HG02798 (cell line): Measurements from ENCODE around the gene LRRTM3.

Experiments used
- ATAC-seq: cut with Tn5 transposase; IDR thresholded peaks from one replicate; pipeline ENCODE4 v1.9.1; 2021; ENCODE audit warnings: mild to moderate bottlenecking; ENCODE audit not compliant: unreplicated experiment, poor library complexity

The LRRTM3 gene

DNA sequence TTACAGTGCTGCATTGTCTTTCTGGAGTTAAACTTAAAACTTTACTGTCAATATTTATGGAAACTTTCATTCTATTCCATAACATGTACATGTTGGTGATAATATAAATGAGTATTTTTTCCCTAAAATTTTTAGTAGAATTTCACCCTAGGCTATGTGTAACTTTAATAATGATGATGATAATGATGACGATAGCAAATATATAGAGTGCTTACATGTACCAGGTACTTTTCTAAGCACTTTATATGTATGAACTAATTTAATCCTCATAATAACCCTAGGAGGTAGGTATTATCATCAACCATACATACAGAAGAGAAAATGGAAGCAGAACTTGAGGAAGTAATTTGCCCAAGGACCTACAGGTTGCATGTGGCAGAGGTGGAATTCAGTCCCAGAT lies 85.6 kb downstream of the LRRTM3 start:
- no peak for ATAC-seq

DNA sequence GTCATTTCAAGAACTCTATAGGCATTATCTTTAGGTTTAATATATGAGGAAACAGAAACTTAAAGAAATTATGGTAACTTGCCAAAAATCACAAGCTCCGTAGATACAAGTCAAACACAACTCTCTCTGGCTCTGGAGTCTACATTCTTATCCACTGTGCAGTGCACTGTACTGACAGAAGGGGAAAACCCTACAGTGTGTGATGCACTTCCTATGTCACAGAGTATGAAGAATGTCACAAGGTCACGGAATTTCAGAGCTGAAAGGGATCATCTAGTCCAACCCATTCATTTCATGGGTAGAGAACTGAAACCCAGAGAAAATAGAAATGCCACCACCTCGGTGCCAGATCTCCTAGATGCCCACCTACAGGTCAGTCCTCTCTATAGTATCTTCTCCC lies 86.1 kb downstream of the LRRTM3 start:
- no peak for ATAC-seq

DNA sequence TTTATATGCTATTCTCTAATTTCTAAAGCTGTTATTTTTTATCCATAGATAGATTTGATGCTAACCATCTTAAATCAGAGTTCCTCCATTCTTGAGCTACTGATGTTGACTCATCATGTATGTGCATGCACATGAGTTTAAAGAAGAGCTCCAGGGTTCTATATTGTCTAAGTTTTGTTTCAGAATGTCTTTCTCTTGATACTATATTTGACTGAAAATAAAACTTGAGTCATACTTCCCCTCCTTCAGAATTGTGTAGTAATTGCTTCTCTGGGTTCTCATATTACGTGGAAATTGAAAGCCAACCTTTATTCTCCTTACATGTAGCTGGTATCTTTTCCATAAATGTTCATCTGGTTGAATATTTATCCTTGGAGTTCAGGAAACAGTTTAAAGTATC lies 89.4 kb downstream of the LRRTM3 start:
- ATAC-seq = no peak

DNA sequence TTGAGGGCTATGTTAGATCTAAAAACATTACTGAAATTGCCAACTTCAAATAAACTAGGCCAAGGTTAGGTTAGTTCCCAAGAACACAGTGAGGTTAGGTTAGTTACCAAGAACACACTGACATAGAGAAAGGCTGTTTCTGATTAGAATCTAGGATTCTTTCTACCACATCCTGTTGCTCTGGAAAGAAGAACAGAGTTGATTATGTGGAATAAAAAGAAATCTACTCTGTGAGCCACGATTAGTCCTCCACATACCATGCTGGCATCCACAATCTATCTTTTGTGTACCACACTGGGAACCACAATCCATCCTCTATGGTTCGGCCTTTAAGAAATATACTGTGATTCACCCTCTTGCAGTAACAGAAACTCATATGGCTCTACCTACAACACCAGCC lies 91.4 kb downstream of the LRRTM3 start:
- ATAC-seq = no peak

DNA sequence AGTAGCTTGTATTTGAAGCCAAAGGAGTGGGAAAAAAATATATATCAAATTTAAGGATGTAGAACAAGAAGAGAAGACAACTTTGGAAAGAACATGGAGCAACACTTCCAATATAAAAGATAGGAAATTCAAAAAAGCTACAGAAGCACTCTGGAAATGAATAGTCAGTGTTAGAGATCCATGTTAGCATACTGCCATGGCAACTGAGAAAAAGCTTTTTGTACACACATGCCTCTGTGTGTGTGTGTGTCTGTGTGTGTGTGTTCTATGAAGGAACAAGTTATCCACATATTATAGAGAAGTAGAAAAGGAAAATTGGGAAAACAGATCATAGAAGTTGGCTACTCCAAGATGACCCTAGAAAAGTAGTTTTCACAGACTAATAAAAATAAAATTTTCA lies 96.3 kb downstream of the LRRTM3 start:
- no peak for ATAC-seq

DNA sequence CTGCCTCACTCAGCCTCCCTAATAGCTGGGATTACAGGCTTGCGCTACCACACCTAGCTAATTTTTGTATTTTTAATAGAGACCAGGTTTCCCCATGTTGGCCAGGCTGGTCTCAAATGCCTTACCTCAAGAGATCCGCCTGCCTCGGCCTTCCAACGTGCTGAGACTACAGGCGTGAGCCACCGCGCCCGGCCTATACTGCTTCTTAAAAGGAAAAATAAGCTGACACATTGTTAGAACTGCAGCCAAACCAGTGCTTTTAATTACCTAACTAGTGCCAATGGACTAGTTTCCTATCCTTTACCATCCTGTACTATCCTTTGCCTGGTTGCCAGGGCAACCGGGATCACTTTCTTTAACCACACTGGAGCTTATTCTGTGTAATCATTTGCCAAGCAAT lies 108.0 kb downstream of the LRRTM3 start:
- ATAC-seq = no peak

DNA sequence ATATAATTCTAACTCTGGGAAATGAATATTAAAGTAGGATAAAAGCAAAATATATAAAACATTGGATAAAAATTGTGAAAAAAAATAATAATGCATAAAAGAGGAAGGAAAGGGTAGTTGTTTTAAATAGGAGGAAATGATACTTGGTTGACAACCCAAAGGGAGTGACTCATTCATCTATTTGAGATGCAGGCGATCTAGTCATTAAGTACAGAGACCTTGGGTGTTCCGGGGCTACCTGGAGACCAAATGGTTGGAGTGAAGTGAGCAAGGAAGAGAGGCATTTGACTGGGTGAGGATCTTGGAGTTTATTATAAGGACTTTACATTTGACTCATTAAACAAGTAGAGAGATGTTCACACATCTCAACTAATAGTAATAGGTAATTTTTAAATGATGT lies 111.0 kb downstream of the LRRTM3 start:
- no peak for ATAC-seq

DNA sequence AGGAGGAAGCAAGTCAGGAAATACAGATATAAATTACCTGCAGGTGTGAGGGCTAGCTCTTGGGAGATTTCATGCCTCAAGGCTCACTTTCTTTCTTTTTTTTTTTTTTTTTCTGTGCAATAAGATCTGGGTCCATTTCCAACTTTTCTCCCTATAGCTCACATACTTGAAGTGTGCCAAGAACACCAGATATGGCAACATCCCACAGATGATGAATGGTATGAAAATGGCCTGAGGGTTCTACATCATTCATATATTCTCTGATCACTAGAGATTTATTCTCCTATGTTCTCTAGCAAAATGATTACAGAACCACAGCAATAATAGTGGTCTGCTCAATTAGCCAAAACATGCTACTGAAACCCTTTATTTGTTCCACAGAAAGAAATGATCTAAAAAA lies 117.2 kb downstream of the LRRTM3 start:
- no peak for ATAC-seq

DNA sequence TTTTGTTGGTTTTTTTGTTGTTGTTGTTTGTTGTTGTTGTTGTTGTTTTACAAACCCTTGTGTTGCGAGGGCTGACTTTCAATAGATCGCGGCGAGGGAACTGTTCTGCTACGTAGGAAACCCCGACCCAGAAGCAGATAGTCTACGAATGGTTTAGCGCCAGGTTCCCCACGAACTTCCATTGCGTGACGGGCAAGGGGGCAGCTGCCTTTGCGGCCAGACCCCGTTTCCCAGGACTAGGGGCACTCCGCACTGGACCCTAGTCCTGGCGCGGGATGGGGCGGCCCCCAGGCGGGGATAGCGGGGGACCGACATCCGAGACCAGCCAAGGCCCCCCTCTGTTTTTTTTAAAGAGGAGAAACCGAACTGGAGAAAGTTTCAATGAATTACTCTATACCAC lies 119.6 kb downstream of the LRRTM3 start:
- no peak for ATAC-seq

DNA sequence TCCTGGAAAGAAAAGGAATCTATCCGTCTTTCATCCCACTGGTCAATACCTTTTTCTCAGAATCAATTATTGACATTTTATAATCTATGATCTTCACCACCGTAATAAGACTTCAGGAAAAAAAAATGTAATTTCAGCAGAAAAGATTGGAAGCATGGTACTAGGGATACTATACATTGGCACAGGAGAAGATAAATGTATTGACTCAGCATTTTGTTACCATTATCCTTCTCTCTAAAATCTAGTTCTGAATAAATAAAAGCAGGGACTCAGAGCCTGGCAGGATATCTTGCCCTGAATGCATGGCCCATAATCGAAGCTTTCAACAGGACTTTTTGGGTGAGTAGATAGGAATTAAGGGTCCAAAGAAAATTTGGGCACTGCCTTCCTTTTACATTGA lies 120.7 kb downstream of the LRRTM3 start:
- ATAC-seq = no peak

DNA sequence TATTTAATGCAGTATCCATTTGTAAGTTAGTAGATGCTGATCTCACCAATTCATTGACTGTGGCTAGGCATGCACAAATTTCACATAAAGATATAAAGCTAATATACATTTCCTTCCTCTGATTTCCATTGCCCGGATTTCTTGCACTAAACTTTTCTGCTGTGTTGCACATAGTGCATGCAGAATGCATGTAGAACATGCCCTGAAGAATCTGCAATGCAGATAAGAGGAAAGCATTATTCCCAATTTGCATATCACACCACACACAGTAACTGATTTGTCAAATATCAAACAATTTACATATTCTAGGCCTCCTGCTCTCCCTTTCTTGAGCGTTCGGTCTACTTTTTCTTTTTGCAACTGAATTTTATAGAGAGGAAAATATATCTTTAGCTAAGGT lies 124.2 kb downstream of the LRRTM3 start:
- ATAC-seq = no peak

DNA sequence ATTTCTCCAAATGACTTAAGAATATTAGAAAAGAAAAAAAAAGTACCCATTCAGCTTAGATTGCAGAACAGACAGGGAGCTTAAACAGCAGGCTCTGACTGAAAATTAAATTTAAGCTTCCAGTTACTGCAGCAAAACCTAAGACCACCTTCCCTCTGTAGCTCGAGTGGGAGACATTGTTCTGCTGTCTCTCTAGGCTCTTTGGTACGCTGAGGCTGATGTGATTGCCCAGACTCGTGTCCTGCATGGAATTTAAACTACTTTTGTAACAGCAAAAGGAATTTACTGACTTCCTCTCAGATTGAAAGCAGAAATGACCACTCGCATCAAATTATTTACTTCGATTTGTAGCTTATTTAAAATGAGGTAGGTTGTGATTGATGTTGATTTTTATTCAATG lies 124.6 kb downstream of the LRRTM3 start:
- no peak for ATAC-seq

DNA sequence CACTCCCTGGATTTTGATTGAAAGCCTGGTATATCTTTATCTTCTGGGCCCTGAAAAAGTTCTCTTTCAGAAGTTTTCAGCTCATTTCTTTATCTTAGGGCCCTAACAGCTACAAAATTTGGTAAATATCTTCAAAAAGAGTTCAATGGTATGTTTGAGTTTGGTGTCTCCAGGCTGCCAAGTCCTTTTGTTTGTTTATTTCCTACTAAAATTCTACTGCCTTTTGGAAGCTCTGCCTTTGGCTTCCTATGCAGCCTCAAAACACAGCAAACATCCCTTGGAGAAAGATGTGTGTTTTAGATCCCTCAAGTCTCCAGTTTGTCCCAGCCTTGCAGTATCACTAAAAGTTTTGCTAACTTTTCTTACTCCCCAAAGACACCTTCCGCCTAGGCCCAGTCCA lies 146.8 kb downstream of the LRRTM3 start:
- ATAC-seq = no peak

DNA sequence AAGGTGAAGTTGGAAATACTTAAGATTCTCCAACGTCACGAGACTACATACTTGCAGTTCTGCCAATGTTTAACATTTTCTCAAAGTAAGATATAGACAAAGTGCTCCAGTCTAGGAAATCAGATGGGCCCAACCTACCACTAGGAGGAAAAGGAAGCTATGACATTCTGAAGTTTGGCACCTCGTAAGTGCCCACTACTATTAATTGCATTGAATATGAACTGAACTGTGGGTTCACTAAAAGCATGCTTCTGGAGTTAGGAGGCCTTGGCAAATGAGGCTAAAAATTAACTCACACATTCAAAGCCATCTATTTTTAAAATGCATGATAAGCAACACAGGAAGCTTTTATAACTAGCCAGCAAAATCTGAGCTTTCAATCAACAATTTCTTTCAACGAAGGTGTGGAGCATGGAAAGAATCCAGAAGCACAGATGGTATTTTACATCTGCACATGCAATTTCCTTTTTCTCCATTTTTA lies 149.7 kb downstream of the LRRTM3 start:
- ATAC-seq = no peak

DNA sequence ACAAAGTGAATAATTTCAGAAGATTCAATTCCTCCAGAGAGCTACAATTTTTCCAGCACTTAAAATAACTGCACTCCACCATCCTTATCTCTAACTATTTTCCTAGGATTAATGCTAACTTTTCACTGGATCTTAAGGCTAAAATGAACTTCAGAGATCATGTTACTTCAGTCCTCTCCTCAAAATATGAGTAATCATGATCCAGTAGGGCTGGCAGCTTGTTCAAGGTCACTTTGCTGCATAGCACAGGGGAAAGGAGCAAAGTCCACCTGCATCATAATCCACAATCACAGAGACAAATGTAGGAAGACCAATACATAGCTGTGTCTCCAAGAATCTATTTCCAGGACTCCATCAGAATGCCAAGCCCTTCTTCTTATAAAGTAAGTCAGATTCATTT lies 150.3 kb downstream of the LRRTM3 start:
- ATAC-seq = no peak

DNA sequence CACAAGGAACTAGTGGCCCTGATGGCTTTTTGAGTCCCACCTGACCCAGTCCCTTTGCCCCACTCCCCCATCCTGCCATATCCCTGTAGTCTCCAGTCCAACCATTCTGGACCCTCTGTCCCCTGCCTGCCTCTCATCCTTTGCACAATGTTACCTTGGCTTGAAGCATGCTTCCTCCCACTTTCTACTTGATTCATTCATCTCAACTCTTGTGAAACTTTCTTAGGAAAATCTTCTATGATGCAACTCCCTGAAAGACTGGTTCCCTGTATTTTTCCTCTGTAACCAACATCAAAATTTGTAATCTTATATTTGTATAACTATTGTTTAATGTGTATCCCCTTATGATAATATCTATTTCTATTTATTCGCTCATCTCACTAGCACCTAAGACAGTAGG lies 151.5 kb downstream of the LRRTM3 start:
- ATAC-seq = no peak

DNA sequence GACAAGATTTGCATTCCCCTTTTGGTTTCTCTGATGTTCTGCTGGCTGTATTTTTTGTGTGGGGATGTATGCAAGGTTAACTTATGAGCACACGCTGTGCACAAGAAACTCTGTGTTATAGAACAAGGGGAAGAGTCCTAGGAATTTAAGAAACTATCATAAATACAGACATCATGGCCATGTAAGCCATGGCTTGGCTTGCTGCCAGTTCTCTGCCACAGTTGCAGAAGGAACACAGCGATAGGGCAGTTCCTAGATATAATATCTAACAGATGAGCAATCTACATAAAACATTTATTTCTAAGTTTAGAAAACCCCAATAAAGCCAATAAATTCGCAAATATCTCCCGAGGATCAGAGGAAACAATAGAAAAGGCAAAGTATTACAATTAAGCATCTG lies 153.3 kb downstream of the LRRTM3 start:
- no peak for ATAC-seq

DNA sequence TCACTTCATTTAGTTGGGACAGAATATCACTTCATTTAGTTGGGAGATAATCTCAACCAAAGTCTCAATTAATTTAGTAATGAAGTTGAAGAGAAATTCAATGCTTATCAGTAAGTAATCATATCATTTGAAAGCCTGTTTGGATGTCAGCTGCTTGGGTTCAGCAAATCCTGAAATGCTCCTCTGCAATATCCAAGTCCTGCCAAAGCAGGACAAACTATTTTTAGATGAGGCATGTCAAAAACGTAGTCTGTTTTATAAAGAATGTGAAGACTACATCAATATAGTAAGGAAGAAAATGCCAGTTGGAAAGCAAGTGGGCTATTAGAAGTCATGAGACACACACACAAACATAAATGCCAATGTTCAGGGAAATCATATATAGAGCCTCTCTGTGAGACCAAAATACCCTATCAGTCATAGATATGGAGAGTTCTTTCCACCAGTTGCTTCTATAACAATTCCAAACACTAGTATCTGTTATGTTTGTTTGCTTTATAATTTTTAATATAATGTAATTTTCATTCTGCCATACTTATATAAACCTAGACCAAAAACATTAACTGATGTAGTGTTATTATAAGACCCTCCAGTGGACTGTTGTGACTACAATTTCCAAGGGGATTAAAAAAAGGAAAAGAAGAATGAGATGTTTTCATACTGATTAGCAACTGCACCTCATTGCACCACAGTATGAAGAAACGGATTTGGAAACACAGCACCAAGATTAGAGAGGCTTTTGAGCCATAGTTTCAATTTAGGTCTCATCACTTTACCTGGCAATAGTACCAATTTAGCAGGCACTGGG lies 160.7 kb downstream of the LRRTM3 start:
- no peak for ATAC-seq

DNA sequence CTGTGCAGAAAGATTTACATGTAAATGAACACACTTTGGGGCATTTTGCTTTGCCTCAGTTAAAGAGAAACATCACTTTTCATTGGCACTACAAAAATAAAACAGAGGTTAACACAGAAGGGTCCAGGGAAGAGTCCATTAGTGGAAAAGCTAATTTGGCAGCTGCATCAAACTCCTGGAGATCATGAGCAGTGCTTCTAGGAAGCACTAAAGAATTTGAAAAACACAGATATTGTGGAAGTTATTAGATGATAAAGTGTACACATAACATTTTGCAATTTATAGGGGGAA lies 161.2 kb downstream of the LRRTM3 start:
- ATAC-seq = no peak

DNA sequence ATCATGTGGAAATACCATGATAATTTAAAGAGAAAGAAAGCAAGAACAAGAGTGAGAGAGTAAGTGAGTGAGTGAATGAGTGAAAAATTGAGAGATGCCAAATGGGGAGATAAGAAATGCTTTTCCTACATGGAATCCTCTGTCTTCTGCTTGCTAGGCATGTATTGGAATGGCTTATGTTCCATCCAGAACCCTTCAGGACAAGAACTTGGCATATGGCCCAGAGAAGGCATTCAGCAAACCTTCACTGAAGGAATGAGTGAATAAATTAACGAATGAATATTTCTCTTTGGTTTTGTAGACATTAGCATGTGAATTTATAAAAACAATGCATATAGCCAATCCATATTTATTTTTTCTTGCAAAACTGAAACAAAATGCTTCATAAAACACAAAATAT lies 162.2 kb downstream of the LRRTM3 start:
- no peak for ATAC-seq

DNA sequence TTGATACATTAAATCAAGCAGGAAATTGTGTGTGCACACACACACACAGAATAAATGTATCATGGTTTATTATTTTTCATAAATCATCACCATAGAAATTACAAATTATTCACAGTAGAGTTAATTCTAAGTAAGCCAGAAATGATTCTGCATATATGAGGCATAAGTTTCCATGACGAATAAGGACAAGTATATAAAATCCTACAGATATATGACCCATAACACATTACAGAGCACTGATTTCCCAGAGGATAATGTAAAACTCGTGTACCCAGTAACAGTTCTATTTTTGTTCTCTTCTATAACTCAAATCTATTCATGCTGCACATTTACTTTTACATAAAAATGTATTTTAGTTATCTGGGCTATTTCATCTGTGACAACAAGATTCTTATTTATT lies 169.7 kb downstream of the LRRTM3 start:
- no peak for ATAC-seq

DNA sequence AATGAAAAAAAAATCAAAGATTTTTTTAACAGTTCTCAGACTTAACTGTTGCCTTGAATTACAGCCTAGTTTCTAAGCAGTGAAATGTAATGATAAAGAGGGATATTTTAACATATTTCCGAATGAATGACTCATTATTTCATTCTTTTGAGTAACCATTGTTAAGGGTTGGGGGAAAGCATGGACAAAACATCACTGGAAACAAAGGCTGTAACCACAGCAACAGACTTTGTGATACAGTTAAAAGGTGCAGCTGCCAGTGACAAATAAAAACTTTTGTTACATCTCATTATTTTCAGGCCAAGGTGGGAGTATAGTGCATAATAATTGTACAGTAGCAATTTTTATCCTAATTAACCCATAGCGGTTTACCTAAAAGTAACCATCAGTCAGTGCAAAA lies 172.6 kb downstream of the LRRTM3 start:
- no peak for ATAC-seq

DNA sequence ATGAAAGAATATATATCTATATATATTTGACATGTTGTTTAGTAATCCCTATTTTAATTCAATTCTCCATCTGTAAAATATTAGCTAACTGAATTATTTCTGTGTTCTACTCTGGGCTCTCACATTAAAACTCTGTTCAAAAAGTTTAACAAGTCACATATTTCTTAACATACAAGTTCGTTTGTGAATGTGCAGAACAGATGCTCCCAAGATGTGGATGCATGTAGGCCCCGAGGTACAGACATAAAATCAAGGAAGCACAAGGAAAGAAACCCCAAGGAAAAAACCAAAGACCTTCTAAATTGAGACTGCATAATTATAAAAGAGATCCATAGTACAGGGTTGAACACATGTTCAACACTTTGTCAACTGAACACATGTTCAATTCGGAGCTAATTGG lies 175.1 kb downstream of the LRRTM3 start:
- ATAC-seq = no peak
